Hepatic stellate cell (primary cell): ENCODE measurements around the gene GLI2.

ENCODE experiments used
- DNase-seq: peaks from one replicate; pipeline ENCODE4 v3.0.0; 2011; ENCODE audit warnings: low spot score

The GLI2 gene

GRCh38 chr2:120758181-120759144 is 22.8 kb downstream of the GLI2 start:
- DNase-seq, result no peak

- no peak for DNase-seq
Measured at GRCh38 chr2:120759543-120760331, 24.1 kb downstream of the GLI2 start.

- no peak for DNase-seq
Measured at GRCh38 chr2:120760446-120761135, 24.9 kb downstream of the GLI2 start.

GRCh38 chr2:120761164-120761861 is 25.6 kb downstream of the GLI2 start:
- no peak for DNase-seq

GRCh38 chr2:120761911-120762310 is 26.2 kb downstream of the GLI2 start:
- DNase-seq, result no peak

- no peak for DNase-seq
Measured at GRCh38 chr2:120762341-120763061, 26.8 kb downstream of the GLI2 start.

GRCh38 chr2:120763508-120763907 is 27.8 kb downstream of the GLI2 start:
- no peak for DNase-seq

GRCh38 chr2:120763931-120764330 is 28.3 kb downstream of the GLI2 start:
- DNase-seq, result no peak

GRCh38 chr2:120764492-120764891 is 28.8 kb downstream of the GLI2 start:
- DNase-seq, result no peak

GRCh38 chr2:120764991-120765677 is 29.5 kb downstream of the GLI2 start:
- peak; percentile 47 for DNase-seq

GRCh38 chr2:120765678-120766469 is 30.2 kb downstream of the GLI2 start:
- peak; percentile 97 for DNase-seq

GRCh38 chr2:120766470-120767351 is 31.0 kb downstream of the GLI2 start:
- peak; percentile 57 for DNase-seq

- DNase-seq, result no peak
Measured at GRCh38 chr2:120767486-120768005, 31.9 kb downstream of the GLI2 start.

- no peak for DNase-seq
Measured at GRCh38 chr2:120768112-120769048, 32.7 kb downstream of the GLI2 start.

GRCh38 chr2:120769076-120769786 is 33.6 kb downstream of the GLI2 start:
- DNase-seq, result no peak

- no peak for DNase-seq
Measured at GRCh38 chr2:120769787-120770120, 34.1 kb downstream of the GLI2 start.

- DNase-seq, result no peak
Measured at GRCh38 chr2:120770176-120770575, 34.5 kb downstream of the GLI2 start.
